Fibroblast of the aortic adventitia (primary cell): ENCODE results near the gene GLYR1. TPM values are rescaled to one million over a fixed set of nuclear protein-coding genes. Genes with fewer than 3 reads are reported as not detected.
A peak's percentile ranks its signal among the peaks of the same experiment; 100 is the strongest.

Source experiments
- DNase-seq: peaks from one replicate; pipeline ENCODE4 v3.0.0-alpha.2; 2010; ENCODE audit warnings: low read depth
- H3K4me3 ChIP-seq: 2 replicates; pipeline ENCODE4 v1.5.1; 2011; ENCODE audit warnings: low read depth, mild to moderate bottlenecking, control low read depth, low read length, moderate library complexity
- CTCF ChIP-seq: IDR thresholded peaks from 2 replicates; pipeline ENCODE4 v1.5.1; 2011; ENCODE audit warnings: mild to moderate bottlenecking, low read length, control low read depth, inconsistent platforms; ENCODE audit not compliant: insufficient read depth
- total RNA-seq: library from RNA; depleted of rRNA; stranded (reverse); fragments of >200 nt; gene quantifications from 2 replicates; pipeline ENCODE4 v1.2.3, GENCODE V29; 2012; ENCODE audit warnings: low replicate concordance

GLYR1 gene
- total RNA-seq, 1 donor, result 55.0 TPM

GRCh38 chr16:4803401-4803844 lies 43.7 kb downstream of the GLYR1 start:
- TF ChIP-seq CTCF, result no peak
- peak; percentile 17 for DNase-seq
- no peak overlapping the region for H3K4me3 ChIP-seq

GRCh38 chr16:4802659-4803287 lies 44.3 kb downstream of the GLYR1 start:
- DNase-seq, result peak; percentile 88
- H3K4me3 ChIP-seq, result peak overlapping the region; percentile 83
- no peak for TF ChIP-seq CTCF

DNA sequence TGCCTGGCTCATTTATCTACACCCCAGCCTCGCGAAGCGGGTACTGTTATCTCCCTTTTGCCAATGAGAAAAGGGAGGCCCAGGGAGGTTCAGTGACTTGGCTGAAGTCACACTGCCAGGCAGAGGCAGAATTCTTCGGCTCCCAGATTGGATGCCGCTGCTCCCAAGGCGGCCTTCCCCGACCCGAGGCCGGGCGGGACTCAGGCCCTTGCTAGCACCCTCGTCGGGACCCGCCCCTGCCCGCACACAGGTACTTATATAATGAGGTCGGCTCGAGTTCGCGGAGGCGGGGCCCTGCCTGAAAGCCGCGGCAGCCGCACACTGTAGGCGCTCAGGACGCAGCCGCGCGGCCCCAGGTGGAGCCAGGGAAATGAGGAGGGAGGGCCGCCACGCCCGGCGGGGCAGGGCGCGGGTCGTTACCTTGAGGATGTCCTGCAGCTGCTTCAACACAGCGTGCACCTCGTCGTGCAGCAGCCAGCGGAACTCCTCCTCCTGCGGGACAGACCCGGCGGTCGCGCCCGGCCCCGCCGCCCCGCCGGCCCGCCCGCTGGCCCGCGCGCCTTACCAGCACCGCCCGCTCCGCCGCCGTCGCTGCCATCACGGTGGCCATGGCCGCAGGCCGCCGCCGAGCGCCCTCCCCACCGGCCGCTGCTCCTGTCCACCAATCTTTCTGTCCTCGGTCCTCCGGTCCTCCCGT lies 45.0 kb downstream of the GLYR1 start, which contains the start of gene ROGDI:
Gene ROGDI, minus strand, starts transcription at position 672 of the 697 bp plus-strand sequence. Its CDS starts 62 bp downstream, at position 610.
- DNase-seq, result peak; percentile 51
- no peak for TF ChIP-seq CTCF

GRCh38 chr16:4801051-4801961 lies 45.8 kb downstream of the GLYR1 start:
- H3K4me3 ChIP-seq, result peak overlapping the region; percentile 83
- no peak for TF ChIP-seq CTCF
- no peak for DNase-seq

More for the DNA sequence above, 45.0 kb downstream of the GLYR1 start, which contains the start of gene ROGDI:
- H3K4me3 ChIP-seq, result peak within 1 kb of the TSS; percentile 83

GRCh38 chr16:4800290-4801041 lies 46.6 kb downstream of the GLYR1 start:
- no peak for TF ChIP-seq CTCF
- no peak for DNase-seq
- no peak overlapping the region for H3K4me3 ChIP-seq
